Esophagus muscularis mucosa (tissue), 4 donors: ENCODE results near the gene HNRNPLL.

Experiments used
- CTCF ChIP-seq, 3 experiments: fragments of 200-600 bp in 2 of 3; fragments of 450-650 bp in 1 of 3; sonication (generic) in 2 of 3; IDR thresholded peaks; one replicate each; pipeline ENCODE4 v1.5.1; 2017 to 2019; ENCODE audit warnings: antibody characterized with exemption in 3 of 3, mild to moderate bottlenecking in 2 of 3, moderate library complexity in 1 of 3
- EP300 ChIP-seq: sonication (generic); formaldehyde crosslinking; IDR thresholded peaks from one replicate; pipeline ENCODE4 v1.6.1; 2017; ENCODE audit warnings: antibody characterized with exemption
- POLR2A ChIP-seq: fragments of 450-650 bp; IDR thresholded peaks from one replicate; pipeline ENCODE4 v1.6.1; 2017; ENCODE audit warnings: antibody characterized with exemption, moderate library complexity, mild to moderate bottlenecking, low read depth
- POLR2AphosphoS5 ChIP-seq, 2 donors: sonication (generic); formaldehyde crosslinking; IDR thresholded peaks; one replicate each; pipeline ENCODE4 v1.6.1; 2017; ENCODE audit warnings: antibody characterized with exemption in 2 of 2

DNA sequence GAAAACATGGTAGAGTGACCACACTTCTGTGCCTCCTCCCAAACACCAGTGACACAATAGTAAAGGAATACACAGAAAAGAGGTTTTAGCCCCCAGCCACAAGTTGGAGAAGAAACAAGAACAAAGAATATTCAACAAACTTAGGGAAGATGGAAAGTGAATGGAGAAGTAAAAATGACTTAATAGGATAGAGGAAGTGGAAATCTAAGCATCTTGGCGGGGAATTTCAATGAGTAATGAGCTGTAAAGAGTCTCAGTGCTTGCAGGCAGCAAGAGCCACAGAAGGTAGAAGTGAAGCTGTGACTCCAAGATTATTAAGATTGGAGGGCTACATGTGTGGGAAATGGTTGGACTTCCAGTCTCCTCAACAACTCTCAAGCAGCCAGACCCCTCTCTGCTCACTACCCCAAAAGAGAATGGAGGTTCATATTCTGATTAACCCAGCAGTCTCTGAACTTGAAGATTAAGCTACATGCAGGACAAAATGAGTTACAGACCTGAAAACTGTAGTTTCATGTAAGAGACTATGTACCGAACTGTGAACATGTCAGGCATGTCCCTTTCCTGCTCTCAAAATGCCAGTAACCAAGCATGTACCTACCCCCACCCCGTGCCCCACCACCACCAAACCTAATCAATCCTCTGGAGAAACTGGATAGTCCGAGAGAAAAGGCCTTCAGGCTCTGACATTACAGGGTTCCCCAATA lies 16.9 kb upstream of the HNRNPLL start:
- TF ChIP-seq CTCF (IDR thresholded peaks at IDR 0.05) = no peak
- no peak for TF ChIP-seq EP300
- no peak for TF ChIP-seq POLR2A
- TF ChIP-seq POLR2AphosphoS5 (IDR thresholded peaks at IDR 0.05) = no peak
